ENCODE measurements around the gene VEGFD. TPM values are rescaled to one million over a fixed set of nuclear protein-coding genes. Genes with fewer than 3 reads are reported as not detected.

The VEGFD gene
- total RNA-seq, 1 donor from 2014 or later: 0.20 TPM

DNA sequence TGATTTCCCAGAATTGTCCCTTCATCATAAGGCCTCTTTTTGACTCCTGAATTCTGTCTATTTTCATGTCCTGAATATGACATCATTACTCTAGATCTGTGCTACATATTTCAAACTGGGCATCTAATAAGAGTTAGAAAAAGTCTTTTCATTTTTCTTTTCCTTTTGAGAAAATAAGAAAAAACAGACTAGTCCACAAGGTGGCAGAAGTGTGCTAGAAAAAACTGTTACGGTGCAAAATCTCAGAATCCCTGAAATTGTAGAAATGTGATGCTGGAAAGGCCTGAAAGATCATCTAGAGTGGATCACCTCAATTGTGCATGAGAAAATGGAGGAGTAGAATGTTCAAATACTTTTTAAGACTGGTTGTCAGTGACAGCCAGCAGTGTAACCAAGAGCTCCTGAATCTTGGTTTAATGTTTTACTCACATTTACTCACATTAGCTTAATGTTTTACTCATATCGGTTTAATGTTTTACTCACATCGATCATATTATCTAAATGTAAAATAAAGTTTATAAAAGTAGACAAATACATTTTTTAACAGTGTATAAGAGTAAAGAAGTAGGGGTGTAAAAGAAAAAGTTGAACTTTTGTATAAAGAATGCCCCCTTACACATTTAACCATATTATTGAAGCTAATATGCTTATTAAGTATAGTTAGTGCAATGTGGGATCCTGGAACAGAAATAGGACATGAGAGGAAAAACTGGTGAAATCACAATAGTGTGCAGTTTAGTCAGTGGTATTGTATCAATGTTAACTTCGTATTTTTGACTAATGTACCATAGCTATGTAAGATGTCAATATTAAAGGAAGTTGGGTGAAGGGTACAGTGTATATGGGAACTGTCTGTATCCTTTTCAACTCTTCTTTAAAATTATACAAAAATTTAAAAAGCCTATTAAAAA, 84.0 kb downstream of the VEGFD start:
- Mint-ChIP-seq H3K36me3 (ENCODE audit: unreplicated experiment) (no peaks in the 10 kb centered on the region), H3K4me1 (ENCODE audit: low read depth, unreplicated experiment) (no peaks in the 10 kb centered on the region), H3K27ac (ENCODE audit: unreplicated experiment) (no peak overlapping the region), H3K4me3 (ENCODE audit: unreplicated experiment) (no peak overlapping the region), H3K27me3 (ENCODE audit: unreplicated experiment) (no peaks in the 10 kb centered on the region), H3K9me3 (ENCODE audit: unreplicated experiment) (no peaks in the 10 kb centered on the region)
- no peak for DNase-seq
- TF ChIP-seq, protein P1, sequence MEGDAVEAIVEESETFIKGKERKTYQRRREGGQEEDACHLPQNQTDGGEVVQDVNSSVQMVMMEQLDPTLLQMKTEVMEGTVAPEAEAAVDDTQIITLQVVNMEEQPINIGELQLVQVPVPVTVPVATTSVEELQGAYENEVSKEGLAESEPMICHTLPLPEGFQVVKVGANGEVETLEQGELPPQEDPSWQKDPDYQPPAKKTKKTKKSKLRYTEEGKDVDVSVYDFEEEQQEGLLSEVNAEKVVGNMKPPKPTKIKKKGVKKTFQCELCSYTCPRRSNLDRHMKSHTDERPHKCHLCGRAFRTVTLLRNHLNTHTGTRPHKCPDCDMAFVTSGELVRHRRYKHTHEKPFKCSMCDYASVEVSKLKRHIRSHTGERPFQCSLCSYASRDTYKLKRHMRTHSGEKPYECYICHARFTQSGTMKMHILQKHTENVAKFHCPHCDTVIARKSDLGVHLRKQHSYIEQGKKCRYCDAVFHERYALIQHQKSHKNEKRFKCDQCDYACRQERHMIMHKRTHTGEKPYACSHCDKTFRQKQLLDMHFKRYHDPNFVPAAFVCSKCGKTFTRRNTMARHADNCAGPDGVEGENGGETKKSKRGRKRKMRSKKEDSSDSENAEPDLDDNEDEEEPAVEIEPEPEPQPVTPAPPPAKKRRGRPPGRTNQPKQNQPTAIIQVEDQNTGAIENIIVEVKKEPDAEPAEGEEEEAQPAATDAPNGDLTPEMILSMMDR (IDR thresholded peaks at IDR 0.05; ENCODE audit: partially characterized antibody, unreplicated experiment): peak; percentile 51

DNA sequence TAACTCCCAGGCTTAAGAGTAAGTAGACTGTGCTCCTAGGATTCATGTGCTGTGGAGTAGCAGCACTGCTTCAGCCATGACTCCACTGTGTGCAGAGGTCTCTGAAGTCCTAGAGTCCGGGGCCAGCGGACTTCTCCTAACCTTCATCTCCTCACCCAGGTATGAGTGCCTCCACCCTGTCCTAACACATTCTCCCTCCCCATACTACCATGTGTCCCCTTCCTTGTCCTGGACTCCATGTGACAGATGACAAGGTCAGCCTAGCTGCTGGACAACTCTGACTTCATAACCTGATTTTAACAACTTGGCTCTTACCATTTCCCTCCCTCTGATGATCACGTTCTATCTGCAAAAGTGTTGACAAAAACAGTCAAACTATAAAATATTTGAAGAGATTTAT, 85.4 kb downstream of the VEGFD start:
- Mint-ChIP-seq H3K36me3 (ENCODE audit: unreplicated experiment) (no peaks in the 10 kb centered on the region), H3K27ac (ENCODE audit: unreplicated experiment) (no peak overlapping the region), H3K9me3 (ENCODE audit: unreplicated experiment) (no peaks in the 10 kb centered on the region), H3K4me3 (ENCODE audit: unreplicated experiment) (no peak overlapping the region), H3K4me1 (ENCODE audit: low read depth, unreplicated experiment) (no peaks in the 10 kb centered on the region), H3K27me3 (ENCODE audit: unreplicated experiment) (no peaks in the 10 kb centered on the region)
- DNase-seq: no peak
- TF ChIP-seq, protein P1 (IDR thresholded peaks at IDR 0.05; ENCODE audit: partially characterized antibody, unreplicated experiment): no peak

DNA sequence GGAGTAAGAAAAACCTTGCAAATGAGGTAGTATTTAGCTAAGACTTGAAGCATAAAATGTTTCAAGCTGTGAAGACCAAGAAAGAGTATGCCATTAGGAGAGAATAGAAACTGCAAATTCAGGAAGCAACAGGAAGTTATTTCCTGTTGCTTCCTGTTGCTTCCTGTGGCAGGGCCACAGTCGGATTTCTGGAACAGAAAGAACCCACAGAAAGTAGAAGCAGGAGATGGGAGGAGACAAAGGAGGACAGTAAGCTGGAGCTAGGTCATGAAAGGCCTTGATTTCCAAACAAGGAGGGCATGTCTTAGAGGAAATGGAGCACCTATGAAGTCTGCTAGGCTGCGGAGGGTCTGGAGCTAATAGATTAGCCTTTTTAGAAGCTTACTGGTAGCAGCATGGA, 86.0 kb downstream of the VEGFD start:
- Mint-ChIP-seq H3K4me3 (ENCODE audit: unreplicated experiment) (no peak overlapping the region), H3K9me3 (ENCODE audit: unreplicated experiment) (no peaks in the 10 kb centered on the region), H3K4me1 (ENCODE audit: low read depth, unreplicated experiment) (no peaks in the 10 kb centered on the region), H3K27ac (ENCODE audit: unreplicated experiment) (no peak overlapping the region), H3K27me3 (ENCODE audit: unreplicated experiment) (no peaks in the 10 kb centered on the region), H3K36me3 (ENCODE audit: unreplicated experiment) (no peaks in the 10 kb centered on the region)
- TF ChIP-seq, protein P1 (IDR thresholded peaks at IDR 0.05; ENCODE audit: partially characterized antibody, unreplicated experiment): no peak
- DNase-seq: no peak

Other genes starting within 250 kb of the VEGFD start
- not detected for gene ASB9, start 114.3 kb downstream of the VEGFD start, total RNA-seq (ENCODE audit: unreplicated experiment)
- not detected for gene ASB11, start 68.8 kb downstream of the VEGFD start, total RNA-seq (ENCODE audit: unreplicated experiment)
- 11.3 TPM for gene PIGA, start 48.9 kb downstream of the VEGFD start, total RNA-seq (ENCODE audit: unreplicated experiment)
- 2.6 TPM for gene PIR, start 108.9 kb upstream of the VEGFD start, total RNA-seq (ENCODE audit: unreplicated experiment)
- not detected for gene BMX, start 116.4 kb upstream of the VEGFD start, total RNA-seq (ENCODE audit: unreplicated experiment)
- gene ACE2, start 216.5 kb upstream of the VEGFD start, total RNA-seq (ENCODE audit: unreplicated experiment): not detected

Data from glutamatergic neuron (in vitro differentiated cells).